Measurements from ENCODE around the gene SMARCB1.

Gene SMARCB1

GRCh38 chr22:23801238-23801821 lies 14.6 kb downstream of the SMARCB1 start:
- no peak overlapping the region for H3K4me3 ChIP-seq (ENCODE audit: control insufficient read depth, low read depth, low read length)
- no peak for TF ChIP-seq CTCF (conservative IDR thresholded peaks at IDR 0.05; ENCODE audit: control insufficient read depth, insufficient read depth, low read depth, low read length)
- DNase-seq (ENCODE audit: low read depth) = no peak

GRCh38 chr22:23801886-23802377 lies 15.2 kb downstream of the SMARCB1 start:
- H3K4me3 ChIP-seq (ENCODE audit: control insufficient read depth, low read depth, low read length) = no peak overlapping the region
- no peak for TF ChIP-seq CTCF (conservative IDR thresholded peaks at IDR 0.05; ENCODE audit: control insufficient read depth, insufficient read depth, low read depth, low read length)
- no peak for DNase-seq (ENCODE audit: low read depth)

GRCh38 chr22:23803001-23803819 lies 16.4 kb downstream of the SMARCB1 start:
- TF ChIP-seq CTCF (conservative IDR thresholded peaks at IDR 0.05; ENCODE audit: control insufficient read depth, insufficient read depth, low read depth, low read length) = no peak
- DNase-seq (ENCODE audit: low read depth) = no peak
- H3K4me3 ChIP-seq (ENCODE audit: control insufficient read depth, low read depth, low read length) = no peak overlapping the region

- TF ChIP-seq CTCF (conservative IDR thresholded peaks at IDR 0.05; ENCODE audit: control insufficient read depth, insufficient read depth, low read depth, low read length) = no peak
- no peak overlapping the region for H3K4me3 ChIP-seq (ENCODE audit: control insufficient read depth, low read depth, low read length)
- DNase-seq (ENCODE audit: low read depth) = no peak
Observed at GRCh38 chr22:23804781-23805291, 18.1 kb downstream of the SMARCB1 start.

GRCh38 chr22:23806837-23807236 lies 20.1 kb downstream of the SMARCB1 start:
- no peak overlapping the region for H3K4me3 ChIP-seq (ENCODE audit: control insufficient read depth, low read depth, low read length)
- no peak for DNase-seq (ENCODE audit: low read depth)
- no peak for TF ChIP-seq CTCF (conservative IDR thresholded peaks at IDR 0.05; ENCODE audit: control insufficient read depth, insufficient read depth, low read depth, low read length)

- no peak for TF ChIP-seq CTCF (conservative IDR thresholded peaks at IDR 0.05; ENCODE audit: control insufficient read depth, insufficient read depth, low read depth, low read length)
- DNase-seq (ENCODE audit: low read depth) = no peak
Observed at GRCh38 chr22:23812378-23812777, 25.6 kb downstream of the SMARCB1 start.

More at GRCh38 chr22:23812378-23812777, 25.6 kb downstream of the SMARCB1 start:
- H3K4me3 ChIP-seq (ENCODE audit: control insufficient read depth, low read depth, low read length) = no peak overlapping the region
